Right lung (tissue), 5 donors: ENCODE measurements around the gene NOCT. TPM values are rescaled to one million over a fixed set of nuclear protein-coding genes. Genes with fewer than 3 reads are reported as not detected.
"Not testable (repeated sequence)": the region's sequence is repeated elsewhere in the genome, so short reads cannot be mapped to it uniquely, and the experiment has no call there.

Experiments used
- DNase-seq, 2 donors: peaks; one replicate each; pipeline ENCODE4 v3.0.0-alpha.2; 2013
- polyA plus RNA-seq, 5 donors: library from polyadenylated mRNA; unstranded; fragments of 120-200 nt; gene quantifications; one replicate each; pipeline versions ENCODE4 v1.2.1 to v1.2.3, GENCODE V29; 2013; ENCODE audit warnings: inconsistent platforms in 1 of 5, low replicate concordance in 1 of 5; ENCODE audit not compliant: insufficient read length in 5 of 5, insufficient read depth in 1 of 5

NOCT gene
- polyA plus RNA-seq, 5 donors: 2.8 to 4.4 (median 3.7) TPM

- DNase-seq: no peak
These were observed 7.9 kb upstream of the NOCT start for GRCh38 chr4:139007640-139008039.

GRCh38 chr4:139008278-139008677 lies 7.3 kb upstream of the NOCT start:
- DNase-seq: not testable (repeated sequence)

GRCh38 chr4:139009702-139010101 lies 5.9 kb upstream of the NOCT start:
- no peak for DNase-seq

GRCh38 chr4:139011225-139011950 lies 4.2 kb upstream of the NOCT start:
- DNase-seq: no peak

- no peak for DNase-seq
These were observed 961 bp upstream of the NOCT start for GRCh38 chr4:139014371-139015268.

- DNase-seq: peak in 1 of 2 donors; percentile 39
These were observed 429 bp downstream of the NOCT start for GRCh38 chr4:139015948-139016471.

- DNase-seq: no peak
These were observed 2.3 kb downstream of the NOCT start for GRCh38 chr4:139017861-139018260.

GRCh38 chr4:139018501-139018900 lies 2.9 kb downstream of the NOCT start:
- no peak for DNase-seq

GRCh38 chr4:139018971-139019758 lies 3.6 kb downstream of the NOCT start:
- DNase-seq: no peak

GRCh38 chr4:139020384-139020783 lies 4.8 kb downstream of the NOCT start:
- DNase-seq: no peak

GRCh38 chr4:139021071-139021470 lies 5.5 kb downstream of the NOCT start:
- not testable (repeated sequence) for DNase-seq

- DNase-seq: no peak
These were observed 7.3 kb downstream of the NOCT start for GRCh38 chr4:139022835-139023234.

- no peak for DNase-seq
These were observed 9.1 kb downstream of the NOCT start for GRCh38 chr4:139024686-139025085.

- DNase-seq: no peak
These were observed 10.3 kb downstream of the NOCT start for GRCh38 chr4:139025841-139026240.

- no peak for DNase-seq
These were observed 12.2 kb downstream of the NOCT start for GRCh38 chr4:139027776-139028175.

- no peak for DNase-seq
These were observed 12.6 kb downstream of the NOCT start for GRCh38 chr4:139028191-139028661.

GRCh38 chr4:139029866-139030363 lies 14.3 kb downstream of the NOCT start:
- DNase-seq: not testable (repeated sequence)

GRCh38 chr4:139030614-139031235 lies 15.1 kb downstream of the NOCT start:
- peak; percentile 72 to 77 for DNase-seq

- no peak for DNase-seq
These were observed 20.1 kb downstream of the NOCT start for GRCh38 chr4:139035650-139036049.

GRCh38 chr4:139036885-139037284 lies 21.3 kb downstream of the NOCT start:
- no peak for DNase-seq

- no peak for DNase-seq
These were observed 23.4 kb downstream of the NOCT start for GRCh38 chr4:139038874-139039443.
